Neuronal stem cell (in vitro differentiated cells): ENCODE results near the gene PLCG1.

ENCODE experiments used
- DNase-seq: peaks from one replicate; pipeline ENCODE4 v3.0.0-alpha.2; 2013; ENCODE audit warnings: low spot score
- H2AFZ ChIP-seq: one replicate; pipeline ENCODE4 v1.6.1; 2013; ENCODE audit warnings: mild to moderate bottlenecking, low read length, inconsistent platforms
- H2AK5ac ChIP-seq: 2 replicates; pipeline ENCODE4 v1.6.1; 2013; ENCODE audit warnings: low read depth, mild to moderate bottlenecking, inconsistent platforms, low read length, moderate library complexity, mixed read lengths
- H2BK120ac ChIP-seq: 2 replicates; pipeline ENCODE4 v1.6.1; 2013; ENCODE audit warnings: low read depth, mild to moderate bottlenecking, inconsistent platforms, low read length, moderate library complexity, mixed read lengths
- H2BK12ac ChIP-seq: one replicate; pipeline ENCODE4 v1.6.1; 2013; ENCODE audit warnings: low read length, inconsistent platforms
- H2BK15ac ChIP-seq: 2 replicates; pipeline ENCODE4 v1.6.1; 2013; ENCODE audit warnings: mild to moderate bottlenecking, low read length, inconsistent platforms, mixed read lengths
- H2BK5ac ChIP-seq: one replicate; pipeline ENCODE4 v1.6.1; 2013; ENCODE audit warnings: inconsistent platforms, mild to moderate bottlenecking, low read length, moderate library complexity
- H3K14ac ChIP-seq: one replicate; pipeline ENCODE4 v1.6.1; 2013; ENCODE audit warnings: low read length, inconsistent platforms
- H3K18ac ChIP-seq: 2 replicates; pipeline ENCODE4 v1.6.1; 2013; ENCODE audit warnings: low read length, inconsistent platforms
- H3K23ac ChIP-seq: 2 replicates; pipeline ENCODE4 v1.6.1; 2013; ENCODE audit warnings: low read depth, mild to moderate bottlenecking, mixed read lengths, low read length, inconsistent platforms; ENCODE audit not compliant: poor library complexity
- H3K27ac ChIP-seq: replicated peaks from 3 replicates; pipeline ENCODE4 v1.5.1; 2013; ENCODE audit warnings: low read length, inconsistent platforms
- H3K27me3 ChIP-seq, 3 experiments: 2 replicates each; pipeline ENCODE4 v1.6.1; 2013; ENCODE audit warnings: low read length in 3 of 3, mild to moderate bottlenecking in 2 of 3, inconsistent platforms in 1 of 3, low read depth in 1 of 3, mixed read lengths in 1 of 3, moderate library complexity in 1 of 3; ENCODE audit not compliant: control insufficient read depth in 3 of 3, insufficient read depth in 3 of 3
- H3K36me3 ChIP-seq, 2 donors: replicated peaks in 1 of 2; 2 replicates each; pipeline ENCODE4 v1.6.1; 2013; ENCODE audit warnings: low read length in 2 of 2; ENCODE audit not compliant: control insufficient read depth in 2 of 2, insufficient read depth in 2 of 2
- H3K4ac ChIP-seq: 2 replicates; pipeline ENCODE4 v1.6.1; 2013; ENCODE audit warnings: inconsistent platforms, mild to moderate bottlenecking, low read length, moderate library complexity
- H3K4me1 ChIP-seq, 2 donors: 1 replicate in 1 of 2; 2 replicates in 1 of 2; pipeline ENCODE4 v1.6.1; 2013; ENCODE audit warnings: low read length in 2 of 2, low read depth in 1 of 2; ENCODE audit not compliant: control insufficient read depth in 2 of 2, insufficient read depth in 1 of 2
- H3K4me2 ChIP-seq: one replicate; pipeline ENCODE4 v1.6.1; 2013; ENCODE audit warnings: mild to moderate bottlenecking, low read length, inconsistent platforms; ENCODE audit not compliant: insufficient read depth, poor library complexity, severe bottlenecking
- H3K4me3 ChIP-seq, 2 donors: 2 replicates each; pipeline ENCODE4 v1.5.1; 2013; ENCODE audit warnings: low read length in 2 of 2, mild to moderate bottlenecking in 2 of 2, inconsistent platforms in 1 of 2, moderate library complexity in 1 of 2
- H3K79me1 ChIP-seq: one replicate; pipeline ENCODE4 v1.6.1; 2013; ENCODE audit warnings: low read depth, mild to moderate bottlenecking, inconsistent platforms, low read length, moderate library complexity
- H3K9ac ChIP-seq: one replicate; pipeline ENCODE4 v1.6.1; 2013; ENCODE audit warnings: mild to moderate bottlenecking, low read depth, low read length, inconsistent platforms; ENCODE audit not compliant: poor library complexity
- H3K9me3 ChIP-seq, 2 donors: replicated peaks in 1 of 2; 2 replicates each; pipeline versions ENCODE3 to v1.6.1; 2013; ENCODE audit warnings: low read length in 2 of 2, mild to moderate bottlenecking in 2 of 2, inconsistent platforms in 1 of 2, low read depth in 1 of 2, mixed read lengths in 1 of 2, moderate library complexity in 1 of 2; ENCODE audit not compliant: control insufficient read depth in 2 of 2, insufficient read depth in 1 of 2
- H4K8ac ChIP-seq: one replicate; pipeline ENCODE4 v1.6.1; 2013; ENCODE audit warnings: low read depth, mild to moderate bottlenecking, inconsistent platforms, low read length, moderate library complexity
- H4K91ac ChIP-seq: one replicate; pipeline ENCODE4 v1.6.1; 2013; ENCODE audit warnings: low read length, low read depth, mild to moderate bottlenecking, inconsistent platforms; ENCODE audit not compliant: poor library complexity
- WGBS, 2 donors: extraction: QIAGEN DNeasy Blood & Tissue Kit; methylation state at CpG; one replicate each; pipeline ENCODE4 v1.1.7; 2013; ENCODE audit warnings: missing lambda C conversion rate in 2 of 2, mixed read lengths in 1 of 2; ENCODE audit not compliant: insufficient read length in 2 of 2, insufficient replicate concordance in 1 of 2; ENCODE audit errors: extremely low coverage in 2 of 2; 5-methylcytosine and 5-hydroxymethylcytosine counted together

PLCG1 gene

GRCh38 chr20:41222296-41222695, 85.0 kb downstream of the PLCG1 start:
- no peak overlapping the region for H3K4ac ChIP-seq
- no peak overlapping the region for H2BK15ac ChIP-seq
- H3K9ac ChIP-seq: no peak overlapping the region
- H3K18ac ChIP-seq: no peak overlapping the region
- H2AK5ac ChIP-seq: no peak overlapping the region
- H3K79me1 ChIP-seq: no peaks in the 10 kb centered on the region
- WGBS, 2 donors: no CpG with 5 or more reads among the region's 1 CpG
- no peak overlapping the region for H2BK120ac ChIP-seq
- no peaks in the 10 kb centered on the region for H3K9me3 ChIP-seq
- H3K27ac ChIP-seq: no peak overlapping the region
- H3K14ac ChIP-seq: no peak overlapping the region
- H3K36me3 ChIP-seq: no peaks in the 10 kb centered on the region
- DNase-seq: no peak
- no peak overlapping the region for H3K23ac ChIP-seq
- H4K91ac ChIP-seq: no peak overlapping the region
- H2BK12ac ChIP-seq: no peak overlapping the region
- no peak overlapping the region for H3K4me3 ChIP-seq
- H2BK5ac ChIP-seq: no peak overlapping the region
- H3K4me2 ChIP-seq: no peak overlapping the region
- peaks cover 3 to 7% of the 10 kb centered on the region in 2 donors for H3K4me1 ChIP-seq
- H3K27me3 ChIP-seq: no peaks in the 10 kb centered on the region
- H2AFZ ChIP-seq: peak overlapping the region; percentile 70
- no peak overlapping the region for H4K8ac ChIP-seq

GRCh38 chr20:41222703-41223102, 85.4 kb downstream of the PLCG1 start:
- Histone ChIP-seq H3K14ac (no peak overlapping the region), H2AFZ (peak overlapping the region; percentile 70), H3K4ac (no peak overlapping the region), H3K27ac (no peak overlapping the region), H2BK120ac (no peak overlapping the region), H2BK5ac (no peak overlapping the region), H3K4me3 (no peak overlapping the region), H3K27me3 (no peaks in the 10 kb centered on the region), H3K9ac (no peak overlapping the region), H2BK12ac (no peak overlapping the region), H2BK15ac (no peak overlapping the region), H4K8ac (no peak overlapping the region), H3K23ac (no peak overlapping the region), H3K79me1 (no peaks in the 10 kb centered on the region), H3K9me3 (no peaks in the 10 kb centered on the region), H4K91ac (no peak overlapping the region), H3K36me3 (no peaks in the 10 kb centered on the region), H3K18ac (no peak overlapping the region), H2AK5ac (no peak overlapping the region), H3K4me2 (no peak overlapping the region), H3K4me1 (peaks cover 3 to 7% of the 10 kb centered on the region in 2 donors)
- DNase-seq: no peak

- no peak for DNase-seq
These were observed 85.8 kb downstream of the PLCG1 start for GRCh38 chr20:41223112-41223511.

GRCh38 chr20:41224281-41224680, 86.9 kb downstream of the PLCG1 start:
- Histone ChIP-seq H2BK15ac (no peak overlapping the region), H2BK12ac (no peak overlapping the region), H3K27ac (no peak overlapping the region), H3K4me3 (no peak overlapping the region), H3K9ac (no peak overlapping the region), H3K14ac (no peak overlapping the region), H3K4me2 (no peak overlapping the region), H3K4me1 (peaks cover 3 to 7% of the 10 kb centered on the region in 2 donors), H2BK120ac (no peak overlapping the region), H3K23ac (no peak overlapping the region), H3K18ac (no peak overlapping the region), H3K79me1 (no peaks in the 10 kb centered on the region), H4K91ac (no peak overlapping the region), H3K9me3 (no peaks in the 10 kb centered on the region), H2AFZ (no peak overlapping the region), H2AK5ac (no peak overlapping the region), H3K4ac (no peak overlapping the region), H2BK5ac (no peak overlapping the region), H3K27me3 (no peaks in the 10 kb centered on the region), H3K36me3 (no peaks in the 10 kb centered on the region), H4K8ac (no peak overlapping the region)
- WGBS, 2 donors: no CpG with 5 or more reads among the region's 1 CpG
- no peak for DNase-seq

More at GRCh38 chr20:41223112-41223511, 85.8 kb downstream of the PLCG1 start:
- Histone ChIP-seq H2BK120ac (no peak overlapping the region), H2BK5ac (no peak overlapping the region), H3K27ac (no peak overlapping the region), H3K4ac (no peak overlapping the region), H3K4me2 (no peak overlapping the region), H3K27me3 (no peaks in the 10 kb centered on the region), H3K36me3 (no peaks in the 10 kb centered on the region), H3K9ac (no peak overlapping the region), H2BK12ac (no peak overlapping the region), H3K4me3 (no peak overlapping the region), H3K23ac (no peak overlapping the region), H4K8ac (no peak overlapping the region), H2AK5ac (no peak overlapping the region), H3K4me1 (peaks cover 3 to 7% of the 10 kb centered on the region in 2 donors), H3K79me1 (no peaks in the 10 kb centered on the region), H2AFZ (no peak overlapping the region), H4K91ac (no peak overlapping the region), H3K9me3 (no peaks in the 10 kb centered on the region), H2BK15ac (no peak overlapping the region), H3K14ac (no peak overlapping the region), H3K18ac (no peak overlapping the region)
